ENCODE measurements around the gene TRIO. TPM values are rescaled to one million over a fixed set of nuclear protein-coding genes. Genes with fewer than 3 reads are reported as not detected.

Gene TRIO
- total RNA-seq, 4 donors from 2014 or later, result 112 to 155 (median 145) TPM

DNA sequence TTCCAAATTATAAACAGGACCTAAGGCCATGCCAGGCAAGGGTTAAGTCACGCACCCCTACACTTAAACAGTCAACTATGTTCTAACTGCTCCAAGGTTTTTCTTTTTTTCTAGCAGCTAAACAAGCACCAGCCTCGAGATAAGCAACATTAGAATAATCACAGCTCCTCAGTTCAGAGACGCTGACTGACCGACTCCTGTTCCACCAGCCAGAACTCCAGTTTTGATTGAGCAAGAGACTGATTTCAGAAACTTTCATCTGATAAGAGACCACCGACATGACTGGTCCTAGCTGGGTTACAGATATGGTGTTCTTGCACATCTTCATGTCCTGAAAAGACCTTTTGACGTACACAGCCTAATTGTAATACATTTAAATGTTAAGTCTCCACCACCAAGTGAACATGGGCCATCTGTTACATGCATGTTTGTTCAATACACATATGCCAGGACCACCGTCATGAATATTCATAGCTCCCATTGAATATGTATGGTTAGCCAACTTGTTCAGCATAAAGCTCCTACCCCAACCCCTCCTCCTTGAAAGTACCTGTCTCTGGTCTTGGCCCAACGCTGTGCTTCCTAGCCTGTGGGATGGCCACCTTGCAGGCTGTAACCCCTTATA, 414.8 kb downstream of the TRIO start:
- H3K9me3 ChIP-seq, result peaks cover 0 to 2% (median 0%) of the 10 kb centered on the region in 4 donors
- TF ChIP-seq, protein P1, sequence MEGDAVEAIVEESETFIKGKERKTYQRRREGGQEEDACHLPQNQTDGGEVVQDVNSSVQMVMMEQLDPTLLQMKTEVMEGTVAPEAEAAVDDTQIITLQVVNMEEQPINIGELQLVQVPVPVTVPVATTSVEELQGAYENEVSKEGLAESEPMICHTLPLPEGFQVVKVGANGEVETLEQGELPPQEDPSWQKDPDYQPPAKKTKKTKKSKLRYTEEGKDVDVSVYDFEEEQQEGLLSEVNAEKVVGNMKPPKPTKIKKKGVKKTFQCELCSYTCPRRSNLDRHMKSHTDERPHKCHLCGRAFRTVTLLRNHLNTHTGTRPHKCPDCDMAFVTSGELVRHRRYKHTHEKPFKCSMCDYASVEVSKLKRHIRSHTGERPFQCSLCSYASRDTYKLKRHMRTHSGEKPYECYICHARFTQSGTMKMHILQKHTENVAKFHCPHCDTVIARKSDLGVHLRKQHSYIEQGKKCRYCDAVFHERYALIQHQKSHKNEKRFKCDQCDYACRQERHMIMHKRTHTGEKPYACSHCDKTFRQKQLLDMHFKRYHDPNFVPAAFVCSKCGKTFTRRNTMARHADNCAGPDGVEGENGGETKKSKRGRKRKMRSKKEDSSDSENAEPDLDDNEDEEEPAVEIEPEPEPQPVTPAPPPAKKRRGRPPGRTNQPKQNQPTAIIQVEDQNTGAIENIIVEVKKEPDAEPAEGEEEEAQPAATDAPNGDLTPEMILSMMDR (IDR thresholded peaks at IDR 0.05), result no peak
- TF ChIP-seq EP300 (IDR thresholded peaks at IDR 0.05) (no peak), POLR2A (IDR thresholded peaks at IDR 0.05; ENCODE audit: low read depth) (no peak), POLR2AphosphoS5 (IDR thresholded peaks at IDR 0.05) (no peak)
- H3K4me1 ChIP-seq, result peaks cover 0 to 3% (median 0%) of the 10 kb centered on the region in 4 donors
- no peak overlapping the region for H3K4me3 ChIP-seq
- H3K27me3 ChIP-seq, result no peaks in the 10 kb centered on the region
- WGBS, result 71% methylated on average over 8 of the region's 8 CpGs
- H3K36me3 ChIP-seq, result no peaks in the 10 kb centered on the region
- no peak overlapping the region for H3K27ac ChIP-seq (replicated peaks in 1 of 4)
- DNase-seq (ENCODE audit: extremely low spot score), result no peak
- intact Hi-C loops (cut with DNase I), result no loop called here

Other genes starting within 250 kb of the TRIO start
- 1 to 10 TPM in 1 of 4 donors, under 1 TPM in 3; 0.17 to 1.2 (median 0.63) TPM for gene DNAH5, start 198.7 kb upstream of the TRIO start, total RNA-seq